ENCODE results near the gene ZNF155.
"Not testable (repeated sequence)": the region's sequence is repeated elsewhere in the genome, so short reads cannot be mapped to it uniquely, and the experiment has no call there.

ZNF155 gene

GRCh38 chr19:43939557-43940260 lies 44.3 kb upstream of the ZNF155 start:
- no peak for DNase-seq
- Histone ChIP-seq H3K79me2 (ENCODE audit: low read length) (no peaks in the 10 kb centered on the region), H3K9me2 (replicated peaks; ENCODE audit: insufficient read depth, low read length) (no peaks in the 10 kb centered on the region), H3K9ac (ENCODE audit: low read length) (no peak overlapping the region), H3K4me1 (ENCODE audit: low read length) (0 out of 2 replicates have a peak, but pooled peaks cover 3% of the 10 kb centered on the region), H2AFZ (ENCODE audit: low read length) (no peak overlapping the region), H3F3A (ENCODE audit: insufficient read depth, low read length) (peaks cover 3% of the 10 kb centered on the region; the same call in 1 of the 2 replicates), H3K4me3 (ENCODE audit: low read length) (no peak overlapping the region), H3K9me3 (replicated peaks; ENCODE audit: insufficient read depth, low read length) (no peaks in the 10 kb centered on the region), H3K36me3 (replicated peaks; ENCODE audit: insufficient read depth, low read length) (no peaks in the 10 kb centered on the region), H3K27me3 (replicated peaks; ENCODE audit: insufficient read depth, low read length) (no peaks in the 10 kb centered on the region; the same call in none of the 2 replicates), H4K20me1 (ENCODE audit: insufficient read depth, low read length) (no peaks in the 10 kb centered on the region), H3K4me2 (ENCODE audit: low read depth, low read length) (no peak overlapping the region), H3K27ac (ENCODE audit: low read length) (no peak overlapping the region)
- TF ChIP-seq EZH2phosphoT487 (IDR thresholded peaks at IDR 0.05; ENCODE audit: low read length) (no peak), EZH2 (optimal IDR thresholded peaks at IDR 0.05; ENCODE audit: low read depth, low read length) (no peak), CTCF (IDR thresholded peaks at IDR 0.05; ENCODE audit: low read length) (no peak)

DNA sequence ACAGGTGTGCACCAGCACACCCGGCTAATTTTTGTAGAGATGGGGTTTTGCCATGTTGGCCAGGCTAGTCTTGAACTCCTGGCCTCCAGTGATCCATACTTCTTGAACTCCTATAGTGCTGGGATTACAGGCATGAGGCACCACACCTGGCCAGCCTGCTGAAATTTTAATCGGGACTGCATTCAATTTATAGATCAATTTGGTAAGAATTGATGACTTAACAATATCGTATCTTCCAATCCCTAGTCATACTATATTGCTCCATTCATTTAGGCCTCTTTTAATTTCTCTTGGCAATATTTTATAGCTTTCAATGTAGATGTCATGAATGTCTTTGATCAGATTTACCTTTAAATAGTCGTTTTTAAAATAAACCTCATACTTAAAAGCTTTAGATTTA lies 43.3 kb upstream of the ZNF155 start:
- Histone ChIP-seq H3K4me3 (ENCODE audit: low read length) (no peak overlapping the region), H3K9me3 (replicated peaks; ENCODE audit: insufficient read depth, low read length) (no peaks in the 10 kb centered on the region), H4K20me1 (ENCODE audit: insufficient read depth, low read length) (no peaks in the 10 kb centered on the region), H3K27ac (ENCODE audit: low read length) (no peak overlapping the region), H3K79me2 (ENCODE audit: low read length) (no peaks in the 10 kb centered on the region), H3K9me2 (replicated peaks; ENCODE audit: insufficient read depth, low read length) (no peaks in the 10 kb centered on the region), H3K9ac (ENCODE audit: low read length) (no peak overlapping the region), H3F3A (ENCODE audit: insufficient read depth, low read length) (no peaks in the 10 kb centered on the region), H3K4me1 (ENCODE audit: low read length) (0 out of 2 replicates have a peak, but pooled peaks cover under 1% of the 10 kb centered on the region), H3K4me2 (ENCODE audit: low read depth, low read length) (no peak overlapping the region), H3K36me3 (replicated peaks; ENCODE audit: insufficient read depth, low read length) (no peaks in the 10 kb centered on the region), H2AFZ (ENCODE audit: low read length) (no peak overlapping the region), H3K27me3 (replicated peaks; ENCODE audit: insufficient read depth, low read length) (no peaks in the 10 kb centered on the region; the same call in none of the 2 replicates)
- TF ChIP-seq CTCF (IDR thresholded peaks at IDR 0.05; ENCODE audit: low read length), result no peak
- TF ChIP-seq EZH2 (optimal IDR thresholded peaks at IDR 0.05; ENCODE audit: low read depth, low read length), result no peak
- no peak for TF ChIP-seq EZH2phosphoT487 (IDR thresholded peaks at IDR 0.05; ENCODE audit: low read length)
- no peak for DNase-seq

DNA sequence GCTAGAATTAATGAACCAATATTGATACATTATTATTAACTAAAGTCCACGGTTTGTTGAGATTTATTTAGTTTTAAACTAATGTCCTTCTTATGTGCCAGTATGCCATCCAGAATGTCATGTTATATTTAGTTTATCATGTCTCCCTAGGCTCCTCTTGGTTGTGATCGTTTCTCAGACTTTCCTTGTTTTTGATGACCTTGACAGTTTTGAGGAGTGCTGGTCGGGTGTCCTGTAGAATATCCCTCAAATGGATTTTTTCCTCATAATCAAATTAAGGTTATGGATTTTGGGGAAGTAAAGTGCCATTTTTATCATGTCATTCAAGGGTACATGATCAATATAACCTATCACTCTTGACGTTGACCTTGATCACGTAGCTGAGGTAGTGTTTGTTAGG lies 42.8 kb upstream of the ZNF155 start:
- no peaks in the 10 kb centered on the region for H3K9me3 ChIP-seq (replicated peaks; ENCODE audit: insufficient read depth, low read length)
- H3K36me3 ChIP-seq (replicated peaks; ENCODE audit: insufficient read depth, low read length), result no peaks in the 10 kb centered on the region
- no peak overlapping the region for H3K9ac ChIP-seq (ENCODE audit: low read length)
- H2AFZ ChIP-seq (ENCODE audit: low read length), result no peak overlapping the region
- no peaks in the 10 kb centered on the region for H3K4me1 ChIP-seq (ENCODE audit: low read length)
- TF ChIP-seq EZH2 (optimal IDR thresholded peaks at IDR 0.05; ENCODE audit: low read depth, low read length), result no peak
- no peak for TF ChIP-seq EZH2phosphoT487 (IDR thresholded peaks at IDR 0.05; ENCODE audit: low read length)
- TF ChIP-seq CTCF (IDR thresholded peaks at IDR 0.05; ENCODE audit: low read length), result no peak
- H3K27me3 ChIP-seq (replicated peaks; ENCODE audit: insufficient read depth, low read length), result no peaks in the 10 kb centered on the region; the same call in none of the 2 replicates
- no peaks in the 10 kb centered on the region for H3F3A ChIP-seq (ENCODE audit: insufficient read depth, low read length)
- H4K20me1 ChIP-seq (ENCODE audit: insufficient read depth, low read length), result no peaks in the 10 kb centered on the region
- DNase-seq, result no peak
- no peaks in the 10 kb centered on the region for H3K9me2 ChIP-seq (replicated peaks; ENCODE audit: insufficient read depth, low read length)
- H3K4me3 ChIP-seq (ENCODE audit: low read length), result no peak overlapping the region
- no peak overlapping the region for H3K27ac ChIP-seq (ENCODE audit: low read length)
- no peak overlapping the region for H3K4me2 ChIP-seq (ENCODE audit: low read depth, low read length)
- H3K79me2 ChIP-seq (ENCODE audit: low read length), result no peaks in the 10 kb centered on the region

GRCh38 chr19:43947412-43947811 lies 36.6 kb upstream of the ZNF155 start:
- H3K27ac ChIP-seq (ENCODE audit: low read length); H3K9me3 ChIP-seq (replicated peaks; ENCODE audit: insufficient read depth, low read length); H3K4me1 ChIP-seq (ENCODE audit: low read length); H3F3A ChIP-seq (ENCODE audit: insufficient read depth, low read length); H3K36me3 ChIP-seq (replicated peaks; ENCODE audit: insufficient read depth, low read length); DNase-seq; H3K9me2 ChIP-seq (replicated peaks; ENCODE audit: insufficient read depth, low read length); H3K4me3 ChIP-seq (ENCODE audit: low read length); H2AFZ ChIP-seq (ENCODE audit: low read length); H4K20me1 ChIP-seq (ENCODE audit: insufficient read depth, low read length); H3K9ac ChIP-seq (ENCODE audit: low read length); H3K79me2 ChIP-seq (ENCODE audit: low read length); H3K4me2 ChIP-seq (ENCODE audit: low read depth, low read length): not testable (repeated sequence)
- peaks cover 10% of the 10 kb centered on the region for H3K27me3 ChIP-seq (replicated peaks; ENCODE audit: insufficient read depth, low read length)

DNA sequence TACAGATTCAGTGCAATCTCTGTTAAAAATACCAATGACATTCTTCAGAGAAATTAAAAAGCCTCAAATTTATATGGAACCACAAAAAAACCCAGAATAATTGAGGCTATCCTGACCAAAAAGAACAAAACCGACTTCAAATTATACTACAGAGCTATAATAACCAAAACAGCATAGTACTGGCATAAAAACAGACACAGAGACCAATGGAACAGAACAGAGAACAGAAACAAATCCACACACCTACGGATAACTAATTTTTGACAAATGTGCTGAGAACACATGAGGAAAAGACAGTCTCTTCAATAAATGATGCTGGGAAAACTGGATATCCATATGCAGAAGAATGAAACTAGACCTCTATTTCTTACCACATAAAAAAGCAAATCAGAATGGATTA lies 34.2 kb upstream of the ZNF155 start:
- not testable (repeated sequence) for H3K27ac ChIP-seq (ENCODE audit: low read length); DNase-seq; H3F3A ChIP-seq (ENCODE audit: insufficient read depth, low read length); H3K4me2 ChIP-seq (ENCODE audit: low read depth, low read length); H3K4me3 ChIP-seq (ENCODE audit: low read length); H3K9me3 ChIP-seq (replicated peaks; ENCODE audit: insufficient read depth, low read length); H3K9me2 ChIP-seq (replicated peaks; ENCODE audit: insufficient read depth, low read length); H3K9ac ChIP-seq (ENCODE audit: low read length); H2AFZ ChIP-seq (ENCODE audit: low read length); H3K4me1 ChIP-seq (ENCODE audit: low read length); H3K79me2 ChIP-seq (ENCODE audit: low read length); H3K36me3 ChIP-seq (replicated peaks; ENCODE audit: insufficient read depth, low read length); H4K20me1 ChIP-seq (ENCODE audit: insufficient read depth, low read length)
- 0 out of 2 replicates have a peak, but pooled peaks cover 10% of the 10 kb centered on the region for H3K27me3 ChIP-seq (replicated peaks; ENCODE audit: insufficient read depth, low read length)
